Measurements from ENCODE around the gene TRPM1. TPM values are rescaled to one million over a fixed set of nuclear protein-coding genes. Genes with fewer than 3 reads are reported as not detected.

TRPM1 gene
- total RNA-seq, 1 donor from 2014 or later = not detected

DNA sequence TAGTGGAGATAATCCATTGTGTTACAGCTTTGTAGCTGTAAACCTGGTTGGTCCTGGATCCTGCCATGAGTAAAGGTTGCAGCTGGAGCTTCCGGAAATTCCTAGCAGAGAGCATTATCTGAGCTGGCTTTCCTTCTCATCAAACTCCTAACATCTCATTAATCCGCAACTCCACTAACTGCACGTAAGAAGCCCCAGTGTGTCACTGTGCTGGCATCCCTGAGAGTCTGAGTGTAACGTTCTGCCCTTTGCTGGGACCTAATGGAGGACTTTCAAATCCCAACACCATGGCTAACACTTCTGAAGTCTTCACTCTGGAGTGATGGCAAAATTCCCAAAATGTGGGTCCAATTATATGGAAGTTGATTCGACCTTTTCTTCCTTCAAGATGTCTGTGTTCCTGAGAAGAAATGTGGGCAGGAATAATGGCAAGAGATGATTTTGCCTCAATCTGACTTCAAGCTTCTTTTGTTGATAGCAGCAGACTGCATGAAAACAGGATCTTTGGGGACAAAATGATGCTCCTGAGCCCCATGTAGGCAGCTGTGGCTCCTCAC, 9.6 kb upstream of the TRPM1 start:
- no peak overlapping the region for H2AFZ ChIP-seq (ENCODE audit: low read depth, low read length)
- Mint-ChIP-seq H3K27ac (ENCODE audit: unreplicated experiment) (no peak overlapping the region), H3K4me1 (ENCODE audit: low read depth, unreplicated experiment) (peaks cover 2% of the 10 kb centered on the region), H3K27me3 (ENCODE audit: low read depth, unreplicated experiment) (peaks cover 6% of the 10 kb centered on the region), H3K36me3 (ENCODE audit: low read depth, unreplicated experiment) (no peaks in the 10 kb centered on the region), H3K9me3 (ENCODE audit: unreplicated experiment) (peaks cover 2% of the 10 kb centered on the region), H3K4me3 (ENCODE audit: unreplicated experiment) (no peak overlapping the region)
- no peak overlapping the region for H3K4me3 ChIP-seq (ENCODE audit: insufficient read depth, low read depth, low read length)
- no peak for TF ChIP-seq EZH2 (IDR thresholded peaks at IDR 0.05; ENCODE audit: insufficient read depth, low read length)
- TF ChIP-seq, protein P1, sequence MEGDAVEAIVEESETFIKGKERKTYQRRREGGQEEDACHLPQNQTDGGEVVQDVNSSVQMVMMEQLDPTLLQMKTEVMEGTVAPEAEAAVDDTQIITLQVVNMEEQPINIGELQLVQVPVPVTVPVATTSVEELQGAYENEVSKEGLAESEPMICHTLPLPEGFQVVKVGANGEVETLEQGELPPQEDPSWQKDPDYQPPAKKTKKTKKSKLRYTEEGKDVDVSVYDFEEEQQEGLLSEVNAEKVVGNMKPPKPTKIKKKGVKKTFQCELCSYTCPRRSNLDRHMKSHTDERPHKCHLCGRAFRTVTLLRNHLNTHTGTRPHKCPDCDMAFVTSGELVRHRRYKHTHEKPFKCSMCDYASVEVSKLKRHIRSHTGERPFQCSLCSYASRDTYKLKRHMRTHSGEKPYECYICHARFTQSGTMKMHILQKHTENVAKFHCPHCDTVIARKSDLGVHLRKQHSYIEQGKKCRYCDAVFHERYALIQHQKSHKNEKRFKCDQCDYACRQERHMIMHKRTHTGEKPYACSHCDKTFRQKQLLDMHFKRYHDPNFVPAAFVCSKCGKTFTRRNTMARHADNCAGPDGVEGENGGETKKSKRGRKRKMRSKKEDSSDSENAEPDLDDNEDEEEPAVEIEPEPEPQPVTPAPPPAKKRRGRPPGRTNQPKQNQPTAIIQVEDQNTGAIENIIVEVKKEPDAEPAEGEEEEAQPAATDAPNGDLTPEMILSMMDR (IDR thresholded peaks at IDR 0.05; ENCODE audit: insufficient read depth, low read depth, low read length) = no peak
- no peak overlapping the region for H3K27ac ChIP-seq (ENCODE audit: low read depth, low read length)
- H3K27me3 ChIP-seq (ENCODE audit: insufficient read depth, low read length) = no peaks in the 10 kb centered on the region
- H3K9me3 ChIP-seq (ENCODE audit: insufficient read depth, low read depth, low read length) = no peaks in the 10 kb centered on the region
- DNase-seq (ENCODE audit: low read depth) = no peak
- H3K79me2 ChIP-seq (ENCODE audit: insufficient read depth, low read length) = no peaks in the 10 kb centered on the region
- no peaks in the 10 kb centered on the region for H3K36me3 ChIP-seq (ENCODE audit: insufficient read depth, low read length)
- no peaks in the 10 kb centered on the region for H3K4me1 ChIP-seq (ENCODE audit: insufficient read depth, low read length)
- H4K20me1 ChIP-seq (ENCODE audit: insufficient read depth, low read length) = no peaks in the 10 kb centered on the region
- H3K9ac ChIP-seq (ENCODE audit: low read length) = no peak overlapping the region
- no peak overlapping the region for H3K4me2 ChIP-seq (ENCODE audit: low read length)
- no peak for FAIRE-seq

DNA sequence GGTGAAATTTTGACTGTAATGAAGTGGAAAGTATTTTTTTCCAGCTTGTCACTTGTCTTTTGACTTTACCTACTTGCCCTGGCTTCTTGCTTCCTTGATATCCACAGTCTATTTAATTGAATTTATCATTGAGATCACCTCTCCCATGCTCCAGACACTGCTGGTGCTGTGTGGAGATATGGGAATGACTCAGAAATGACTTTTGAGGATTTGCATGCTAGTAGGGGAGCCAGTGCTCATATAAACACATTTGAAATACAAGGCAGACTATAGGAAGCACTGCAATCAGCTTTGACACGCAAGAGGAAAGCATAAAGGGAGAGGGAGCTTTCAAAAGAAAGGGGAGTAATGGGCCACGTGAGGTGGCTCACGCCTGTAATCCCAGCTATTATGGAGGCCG, 7.3 kb upstream of the TRPM1 start:
- no peaks in the 10 kb centered on the region for H3K36me3 ChIP-seq (ENCODE audit: insufficient read depth, low read length)
- no peak overlapping the region for H3K4me2 ChIP-seq (ENCODE audit: low read length)
- H3K9me3 ChIP-seq (ENCODE audit: insufficient read depth, low read depth, low read length) = no peaks in the 10 kb centered on the region
- Mint-ChIP-seq H3K36me3 (ENCODE audit: low read depth, unreplicated experiment) (no peaks in the 10 kb centered on the region), H3K9me3 (ENCODE audit: unreplicated experiment) (no peaks in the 10 kb centered on the region), H3K27me3 (ENCODE audit: low read depth, unreplicated experiment) (peaks cover 6% of the 10 kb centered on the region), H3K4me1 (ENCODE audit: low read depth, unreplicated experiment) (peaks cover 14% of the 10 kb centered on the region), H3K4me3 (ENCODE audit: unreplicated experiment) (no peak overlapping the region), H3K27ac (ENCODE audit: unreplicated experiment) (no peak overlapping the region)
- no peaks in the 10 kb centered on the region for H3K27me3 ChIP-seq (ENCODE audit: insufficient read depth, low read length)
- H3K79me2 ChIP-seq (ENCODE audit: insufficient read depth, low read length) = no peaks in the 10 kb centered on the region
- H3K4me1 ChIP-seq (ENCODE audit: insufficient read depth, low read length) = peaks cover 10% of the 10 kb centered on the region
- H4K20me1 ChIP-seq (ENCODE audit: insufficient read depth, low read length) = no peaks in the 10 kb centered on the region
- H2AFZ ChIP-seq (ENCODE audit: low read depth, low read length) = no peak overlapping the region
- DNase-seq (ENCODE audit: low read depth) (no peak), FAIRE-seq (no peak)
- H3K4me3 ChIP-seq (ENCODE audit: insufficient read depth, low read depth, low read length) = no peak overlapping the region
- no peak overlapping the region for H3K9ac ChIP-seq (ENCODE audit: low read length)
- H3K27ac ChIP-seq (ENCODE audit: low read depth, low read length) = no peak overlapping the region
- TF ChIP-seq EZH2 (IDR thresholded peaks at IDR 0.05; ENCODE audit: insufficient read depth, low read length) = no peak
- TF ChIP-seq, protein P1 (IDR thresholded peaks at IDR 0.05; ENCODE audit: insufficient read depth, low read depth, low read length) = no peak

DNA sequence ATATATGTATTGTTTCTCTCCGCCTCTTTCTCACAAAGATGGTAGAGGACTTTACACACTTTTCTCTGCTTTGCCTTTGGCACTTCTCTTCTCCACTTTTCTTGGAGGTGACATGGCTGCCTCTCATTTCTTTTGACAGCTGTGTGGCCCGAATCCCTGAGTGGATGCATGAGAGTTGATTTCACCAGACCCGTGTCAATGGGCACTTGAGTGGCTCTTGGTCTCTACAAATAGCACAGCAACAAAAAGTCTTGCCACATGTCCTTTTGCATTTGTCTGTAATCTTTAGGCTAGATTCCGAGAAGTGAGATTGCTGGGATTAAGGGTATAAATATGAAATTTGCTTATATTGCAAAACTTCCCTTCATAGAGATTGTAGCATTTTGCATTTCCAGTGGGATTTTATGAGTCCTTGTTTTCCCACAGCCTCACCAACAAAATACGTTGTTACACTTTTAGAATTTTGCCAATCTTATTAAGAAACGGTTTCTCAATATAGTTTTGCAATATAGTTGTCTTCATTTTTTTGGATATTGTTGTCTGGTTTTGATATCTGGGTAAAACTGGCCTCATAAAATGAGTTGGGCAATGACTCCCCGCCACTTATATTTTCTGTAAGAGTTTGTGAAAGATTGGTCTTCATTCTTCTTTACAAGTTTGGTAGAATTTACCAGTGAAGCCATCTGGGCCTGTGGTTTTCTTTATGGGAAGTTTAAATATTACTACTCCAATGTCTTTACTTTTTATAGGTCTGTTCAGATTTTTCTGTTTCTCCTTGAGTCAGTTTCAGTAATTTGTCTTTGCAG, 5.2 kb upstream of the TRPM1 start:
- Mint-ChIP-seq H3K27me3 (ENCODE audit: low read depth, unreplicated experiment) (no peaks in the 10 kb centered on the region), H3K27ac (ENCODE audit: unreplicated experiment) (no peak overlapping the region), H3K4me1 (ENCODE audit: low read depth, unreplicated experiment) (peaks cover 14% of the 10 kb centered on the region), H3K4me3 (ENCODE audit: unreplicated experiment) (no peak overlapping the region), H3K9me3 (ENCODE audit: unreplicated experiment) (no peaks in the 10 kb centered on the region), H3K36me3 (ENCODE audit: low read depth, unreplicated experiment) (no peaks in the 10 kb centered on the region)
- no peak overlapping the region for H3K9ac ChIP-seq (ENCODE audit: low read length)
- H3K9me3 ChIP-seq (ENCODE audit: insufficient read depth, low read depth, low read length) = no peaks in the 10 kb centered on the region
- DNase-seq (ENCODE audit: low read depth) (no peak), FAIRE-seq (no peak)
- TF ChIP-seq, protein P1 (IDR thresholded peaks at IDR 0.05; ENCODE audit: insufficient read depth, low read depth, low read length) = no peak
- no peak for TF ChIP-seq EZH2 (IDR thresholded peaks at IDR 0.05; ENCODE audit: insufficient read depth, low read length)
- no peaks in the 10 kb centered on the region for H3K36me3 ChIP-seq (ENCODE audit: insufficient read depth, low read length)
- peaks cover 10% of the 10 kb centered on the region for H3K4me1 ChIP-seq (ENCODE audit: insufficient read depth, low read length)
- H3K27ac ChIP-seq (ENCODE audit: low read depth, low read length) = no peak overlapping the region
- H4K20me1 ChIP-seq (ENCODE audit: insufficient read depth, low read length) = no peaks in the 10 kb centered on the region
- H3K79me2 ChIP-seq (ENCODE audit: insufficient read depth, low read length) = no peaks in the 10 kb centered on the region
- no peak overlapping the region for H3K4me2 ChIP-seq (ENCODE audit: low read length)
- no peak overlapping the region for H2AFZ ChIP-seq (ENCODE audit: low read depth, low read length)
- H3K4me3 ChIP-seq (ENCODE audit: insufficient read depth, low read depth, low read length) = no peak overlapping the region
- peaks cover 3% of the 10 kb centered on the region for H3K27me3 ChIP-seq (ENCODE audit: insufficient read depth, low read length)

All from astrocyte (in vitro differentiated cells and primary cell).